Erythroblast (primary cell): ENCODE data around the gene ACTR5.
"Not testable (repeated sequence)": the region's sequence is repeated elsewhere in the genome, so short reads cannot be mapped to it uniquely, and the experiment has no call there.

Experiments used
- GATA1 ChIP-seq: IDR thresholded peaks from 2 replicates; pipeline ENCODE4 v1.6.1; 2011; ENCODE audit warnings: low read depth, mild to moderate bottlenecking, control low read depth, low read length, moderate library complexity
- POLR2A ChIP-seq: IDR thresholded peaks from 2 replicates; pipeline ENCODE4 v1.6.1; 2011; ENCODE audit warnings: mild to moderate bottlenecking, low read length

GRCh38 chr20:38794057-38794456 is 45.8 kb downstream of the ACTR5 start:
- not testable (repeated sequence) for TF ChIP-seq POLR2A, GATA1
